Right lobe of liver (tissue), 4 donors: ENCODE measurements around the gene INTS3.

Source experiments
- CTCF ChIP-seq, 4 donors: fragments of 200-600 bp in 3 of 4; fragments of 450-650 bp in 1 of 4; IDR thresholded peaks; one replicate each; pipeline versions ENCODE4 v1.5.1 to v1.8.0; 2016 to 2022; ENCODE audit warnings: antibody characterized with exemption in 4 of 4, mild to moderate bottlenecking in 2 of 4
- POLR2A ChIP-seq: fragments of 450-650 bp; IDR thresholded peaks from one replicate; pipeline ENCODE4 v1.6.1; 2017; ENCODE audit warnings: antibody characterized with exemption, mild to moderate bottlenecking
- donor health status: DM: no; HTN: no; CAD: no.
- donor health status: DM: no; HTN: no; CAD: no.
- donor health status: DM: no; HTN: yes; CAD: no.

- TF ChIP-seq CTCF (IDR thresholded peaks at IDR 0.05) = no peak
- TF ChIP-seq POLR2A = no peak
These were observed 73.3 kb downstream of the INTS3 start for GRCh38 chr1:153801028-153801625.
